Mesenchymal stem cell (in vitro differentiated cells and primary cell): ENCODE results near the gene TBPL1.
A peak's percentile ranks its signal among the peaks of the same experiment; 100 is the strongest.

Experiments
- DNase-seq: peaks from one replicate; pipeline ENCODE4 v3.0.0-alpha.2; 2013
- H2AFZ ChIP-seq: one replicate; pipeline ENCODE4 v1.6.1; 2013; ENCODE audit warnings: low read depth, mild to moderate bottlenecking, control low read depth, inconsistent platforms, low read length, moderate library complexity
- H2AK5ac ChIP-seq: 2 replicates; pipeline ENCODE4 v1.6.1; 2013; ENCODE audit warnings: low read length, moderate library complexity, mild to moderate bottlenecking, inconsistent platforms; ENCODE audit not compliant: severe bottlenecking
- H2BK120ac ChIP-seq: one replicate; pipeline ENCODE4 v1.6.1; 2013; ENCODE audit warnings: low read depth, mild to moderate bottlenecking, inconsistent platforms, low read length, moderate library complexity
- H2BK12ac ChIP-seq, 2 experiments: one replicate each; pipeline ENCODE4 v1.6.1; 2013; ENCODE audit warnings: inconsistent platforms in 2 of 2, low read length in 2 of 2, mild to moderate bottlenecking in 2 of 2, moderate library complexity in 2 of 2, control low read depth in 1 of 2
- H2BK15ac ChIP-seq: one replicate; pipeline ENCODE4 v1.6.1; 2013; ENCODE audit warnings: mild to moderate bottlenecking, low read depth, inconsistent platforms; ENCODE audit not compliant: poor library complexity, severe bottlenecking
- H2BK5ac ChIP-seq: 2 replicates; pipeline ENCODE4 v1.6.1; 2013; ENCODE audit warnings: low read depth, mild to moderate bottlenecking, low read length, control low read depth, inconsistent platforms; ENCODE audit not compliant: poor library complexity, severe bottlenecking
- H3K14ac ChIP-seq, 2 experiments: one replicate each; pipeline ENCODE4 v1.6.1; 2013; ENCODE audit warnings: inconsistent platforms in 2 of 2, low read length in 2 of 2, control low read depth in 1 of 2, mild to moderate bottlenecking in 1 of 2, moderate library complexity in 1 of 2
- H3K18ac ChIP-seq, 2 experiments: one replicate each; pipeline ENCODE4 v1.6.1; 2013; ENCODE audit warnings: inconsistent platforms in 2 of 2, low read length in 2 of 2, control low read depth in 1 of 2, low read depth in 1 of 2, mild to moderate bottlenecking in 1 of 2
- H3K23ac ChIP-seq, 2 experiments: one replicate each; pipeline ENCODE4 v1.6.1; 2013; ENCODE audit warnings: inconsistent platforms in 2 of 2, low read length in 2 of 2, mild to moderate bottlenecking in 2 of 2, moderate library complexity in 2 of 2, control low read depth in 1 of 2
- H3K27ac ChIP-seq: 2 replicates; pipeline ENCODE4 v1.5.1; 2013; ENCODE audit warnings: mild to moderate bottlenecking, moderate library complexity, low read length, control low read depth, inconsistent platforms; ENCODE audit not compliant: poor library complexity, severe bottlenecking
- H3K27me3 ChIP-seq, 2 experiments: 2 replicates each; pipeline versions ENCODE4 v1.6.1 to v1.7.0; 2013; ENCODE audit warnings: low read length in 2 of 2, mild to moderate bottlenecking in 2 of 2, moderate library complexity in 2 of 2, control low read depth in 1 of 2, inconsistent platforms in 1 of 2; ENCODE audit not compliant: control insufficient read depth in 1 of 2, insufficient read depth in 1 of 2
- H3K36me3 ChIP-seq, 2 experiments: 2 replicates each; pipeline versions ENCODE4 v1.6.1 to v1.7.0; 2013; ENCODE audit warnings: low read length in 2 of 2, control low read depth in 1 of 2, inconsistent platforms in 1 of 2, low read depth in 1 of 2, mild to moderate bottlenecking in 1 of 2; ENCODE audit not compliant: insufficient read depth in 2 of 2, control insufficient read depth in 1 of 2
- H3K4ac ChIP-seq, 2 experiments: one replicate each; pipeline ENCODE4 v1.6.1; 2013; ENCODE audit warnings: inconsistent platforms in 2 of 2, low read length in 2 of 2, mild to moderate bottlenecking in 2 of 2, moderate library complexity in 2 of 2, control low read depth in 1 of 2, low read depth in 1 of 2
- H3K4me1 ChIP-seq: 2 replicates; pipeline ENCODE4 v1.6.1; 2013; ENCODE audit warnings: low read depth, low read length, control low read depth; ENCODE audit not compliant: control insufficient read depth, insufficient read depth
- H3K4me2 ChIP-seq: 2 replicates; pipeline ENCODE4 v1.6.1; 2013; ENCODE audit warnings: low read length, mild to moderate bottlenecking, inconsistent platforms; ENCODE audit not compliant: poor library complexity, severe bottlenecking
- H3K4me3 ChIP-seq, 2 experiments: 2 replicates each; pipeline versions ENCODE4 v1.5.1 to v1.7.0; 2013; ENCODE audit warnings: low read length in 2 of 2, mild to moderate bottlenecking in 2 of 2, control low read depth in 1 of 2, low read depth in 1 of 2; ENCODE audit not compliant: insufficient read depth in 1 of 2
- H3K79me1 ChIP-seq: replicated peaks from 2 replicates; pipeline ENCODE4 v1.6.1; 2013; ENCODE audit warnings: mild to moderate bottlenecking, control low read depth, low read length, inconsistent platforms; ENCODE audit not compliant: poor library complexity, severe bottlenecking
- H3K9ac ChIP-seq: 2 replicates; pipeline ENCODE4 v1.7.0; 2013; ENCODE audit warnings: mild to moderate bottlenecking, low read length, moderate library complexity
- H3K9me3 ChIP-seq: 2 replicates; pipeline ENCODE4 v1.7.0; 2013; ENCODE audit warnings: mild to moderate bottlenecking, low read length; ENCODE audit not compliant: control insufficient read depth
- H4K8ac ChIP-seq: one replicate; pipeline ENCODE4 v1.6.1; 2013; ENCODE audit warnings: inconsistent platforms, mild to moderate bottlenecking, low read length, moderate library complexity
- H4K91ac ChIP-seq: one replicate; pipeline ENCODE4 v1.6.1; 2013; ENCODE audit warnings: mild to moderate bottlenecking, low read length, inconsistent platforms
- WGBS: methylation state at CpG from one replicate; pipeline ENCODE4 v1.1.7; 2013; ENCODE audit warnings: mixed read lengths; 5-methylcytosine and 5-hydroxymethylcytosine counted together

The TBPL1 gene

GRCh38 chr6:134003542-134003951 is 50.5 kb downstream of the TBPL1 start:
- Histone ChIP-seq H2BK12ac (no peak overlapping the region), H2BK5ac (no peak overlapping the region), H2AFZ (no peak overlapping the region), H3K9me3 (no peaks in the 10 kb centered on the region), H3K27me3 (no peaks in the 10 kb centered on the region), H2BK120ac (no peak overlapping the region), H3K79me1 (no peaks in the 10 kb centered on the region), H3K23ac (no peak overlapping the region), H3K9ac (no peak overlapping the region), H3K4me2 (no peak overlapping the region), H3K4ac (no peak overlapping the region), H3K36me3 (no peaks in the 10 kb centered on the region), H3K4me3 (no peak overlapping the region), H3K4me1 (peaks cover 3% of the 10 kb centered on the region), H2AK5ac (no peak overlapping the region), H2BK15ac (no peak overlapping the region), H3K18ac (no peak overlapping the region), H4K8ac (no peak overlapping the region), H3K14ac (no peak overlapping the region), H3K27ac (no peak overlapping the region), H4K91ac (no peak overlapping the region)
- 74% methylated on average over 4 of the region's 5 CpGs for WGBS
- DNase-seq: no peak

- H3K36me3 ChIP-seq: no peaks in the 10 kb centered on the region
- no peaks in the 10 kb centered on the region for H3K79me1 ChIP-seq
- no peak overlapping the region for H3K23ac ChIP-seq
- H3K4ac ChIP-seq: no peak overlapping the region
- no peak overlapping the region for H3K18ac ChIP-seq
- H3K4me2 ChIP-seq: no peak overlapping the region
- WGBS: 52% methylated on average over 2 of the region's 4 CpGs
- no peak overlapping the region for H2BK120ac ChIP-seq
- H2BK12ac ChIP-seq: no peak overlapping the region
- no peak overlapping the region for H3K9ac ChIP-seq
- DNase-seq: no peak
- H3K27ac ChIP-seq: no peak overlapping the region
- H3K9me3 ChIP-seq: peaks cover 8% of the 10 kb centered on the region
- H3K27me3 ChIP-seq: no peaks in the 10 kb centered on the region
- no peak overlapping the region for H3K4me3 ChIP-seq
- no peak overlapping the region for H2BK15ac ChIP-seq
- no peak overlapping the region for H2AFZ ChIP-seq
- no peak overlapping the region for H4K8ac ChIP-seq
- peaks cover 3% of the 10 kb centered on the region for H3K4me1 ChIP-seq
- no peak overlapping the region for H2BK5ac ChIP-seq
- H4K91ac ChIP-seq: no peak overlapping the region
- H2AK5ac ChIP-seq: no peak overlapping the region
- H3K14ac ChIP-seq: no peak overlapping the region
Measured at GRCh38 chr6:134004714-134005113, 51.7 kb downstream of the TBPL1 start.

DNA sequence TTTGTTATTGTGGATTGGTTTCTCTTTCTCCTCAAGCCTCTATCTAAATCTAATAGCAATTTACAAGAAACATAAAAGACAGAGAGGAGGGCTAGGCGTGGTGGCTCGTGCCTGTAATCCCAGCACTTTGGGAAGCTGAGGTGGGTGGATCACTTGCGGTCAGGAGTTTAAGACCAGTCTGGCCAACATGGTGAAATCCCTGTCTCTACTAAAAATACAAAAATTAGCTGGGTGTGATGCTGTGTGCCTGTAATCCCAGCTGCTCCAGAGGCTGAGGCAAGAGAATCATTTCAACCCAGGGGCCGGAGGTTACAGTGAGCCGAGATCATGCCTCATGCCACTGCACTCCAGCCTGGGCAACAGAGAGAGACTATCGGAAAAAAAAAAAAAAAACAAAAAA is 52.8 kb downstream of the TBPL1 start:
- Histone ChIP-seq H4K8ac (no peak overlapping the region), H3K27me3 (no peaks in the 10 kb centered on the region), H2BK15ac (no peak overlapping the region), H3K9me3 (peaks cover 8% of the 10 kb centered on the region), H3K4ac (no peak overlapping the region), H2AFZ (no peak overlapping the region), H3K18ac (no peak overlapping the region), H3K14ac (no peak overlapping the region), H2BK12ac (no peak overlapping the region), H2BK5ac (no peak overlapping the region), H3K4me1 (peaks cover 3% of the 10 kb centered on the region), H2AK5ac (no peak overlapping the region), H3K36me3 (no peaks in the 10 kb centered on the region), H3K23ac (no peak overlapping the region), H3K9ac (no peak overlapping the region), H4K91ac (no peak overlapping the region), H3K4me2 (no peak overlapping the region), H2BK120ac (no peak overlapping the region), H3K79me1 (no peaks in the 10 kb centered on the region), H3K27ac (no peak overlapping the region), H3K4me3 (no peak overlapping the region)
- WGBS: 89% methylated on average over 6 of the region's 6 CpGs
- DNase-seq: no peak

DNA sequence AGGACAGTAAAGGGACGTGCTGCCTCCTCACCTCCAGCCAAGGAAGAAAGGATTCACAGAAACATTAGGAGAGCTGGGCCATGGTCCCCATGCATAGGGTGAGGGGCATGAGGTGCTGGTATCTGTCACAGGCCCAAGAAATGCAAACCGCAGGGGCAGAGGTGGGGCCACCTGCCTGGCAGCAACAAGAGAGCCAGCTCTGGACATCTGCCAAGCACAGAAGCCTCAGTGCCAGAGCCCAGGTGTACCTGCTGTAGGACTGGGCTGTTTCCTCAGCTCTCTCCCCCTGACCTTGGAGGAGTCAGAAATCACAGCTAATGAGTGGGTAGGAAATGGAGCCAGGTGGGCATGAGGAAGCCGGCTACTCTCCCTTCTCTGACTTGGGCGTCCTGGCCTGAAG is 54.1 kb downstream of the TBPL1 start:
- Histone ChIP-seq H3K79me1 (no peaks in the 10 kb centered on the region), H3K4me3 (no peak overlapping the region), H3K36me3 (no peaks in the 10 kb centered on the region), H3K18ac (no peak overlapping the region), H4K91ac (no peak overlapping the region), H2BK12ac (no peak overlapping the region), H3K4ac (no peak overlapping the region), H3K27ac (no peak overlapping the region), H4K8ac (peak overlapping the region; percentile 36), H2AFZ (no peak overlapping the region), H3K9ac (no peak overlapping the region), H3K4me1 (peaks cover 3% of the 10 kb centered on the region), H2BK5ac (no peak overlapping the region), H3K4me2 (no peak overlapping the region), H2AK5ac (no peak overlapping the region), H3K23ac (no peak overlapping the region), H2BK120ac (no peak overlapping the region), H3K9me3 (peaks cover 8% of the 10 kb centered on the region), H3K14ac (no peak overlapping the region), H2BK15ac (no peak overlapping the region), H3K27me3 (no peaks in the 10 kb centered on the region)
- no peak for DNase-seq
- WGBS: 93% methylated on average over 3 of the region's 4 CpGs
